Stimulated activated CD4-positive, alpha-beta T cell treated with anti-CD3 and anti-CD28 coated beads, Interleukin-12 subunit alpha, Interleukin-12 subunit beta, amount 100 ng/mL, for 4 hours (primary cell): ENCODE data around the gene CDKN1A.
"Not testable (repeated sequence)": the region's sequence is repeated elsewhere in the genome, so short reads cannot be mapped to it uniquely, and the experiment has no call there.

Experiments
- DNase-seq: peaks from one replicate; pipeline ENCODE4 v3.0.0-alpha.2; 2020

Gene CDKN1A

GRCh38 chr6:36722879-36723278 is 44.4 kb downstream of the CDKN1A start:
- no peak for DNase-seq

GRCh38 chr6:36723992-36724391 is 45.5 kb downstream of the CDKN1A start:
- DNase-seq: not testable (repeated sequence)

- DNase-seq: peak; percentile 53
These were observed 46.2 kb downstream of the CDKN1A start for GRCh38 chr6:36724514-36725390.

DNA sequence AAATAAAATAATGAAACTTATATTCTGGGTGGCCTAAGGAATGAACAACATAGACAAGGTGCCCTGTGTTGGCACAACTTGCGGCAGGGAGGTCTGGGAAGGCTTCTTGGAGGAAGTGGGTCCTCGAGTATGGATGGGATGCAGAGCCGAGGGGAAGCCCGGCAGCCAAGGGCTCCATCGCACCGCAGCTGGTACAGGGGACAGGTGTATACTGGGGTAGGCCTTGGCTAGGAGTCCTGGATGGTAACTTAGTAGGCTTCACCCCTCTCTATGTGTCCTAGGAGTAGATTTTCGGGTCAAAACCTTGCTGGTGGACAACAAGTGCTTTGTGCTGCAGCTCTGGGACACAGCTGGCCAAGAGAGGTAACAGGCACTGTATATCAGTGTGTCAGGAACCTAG is 47.1 kb downstream of the CDKN1A start:
- DNase-seq: no peak

DNA sequence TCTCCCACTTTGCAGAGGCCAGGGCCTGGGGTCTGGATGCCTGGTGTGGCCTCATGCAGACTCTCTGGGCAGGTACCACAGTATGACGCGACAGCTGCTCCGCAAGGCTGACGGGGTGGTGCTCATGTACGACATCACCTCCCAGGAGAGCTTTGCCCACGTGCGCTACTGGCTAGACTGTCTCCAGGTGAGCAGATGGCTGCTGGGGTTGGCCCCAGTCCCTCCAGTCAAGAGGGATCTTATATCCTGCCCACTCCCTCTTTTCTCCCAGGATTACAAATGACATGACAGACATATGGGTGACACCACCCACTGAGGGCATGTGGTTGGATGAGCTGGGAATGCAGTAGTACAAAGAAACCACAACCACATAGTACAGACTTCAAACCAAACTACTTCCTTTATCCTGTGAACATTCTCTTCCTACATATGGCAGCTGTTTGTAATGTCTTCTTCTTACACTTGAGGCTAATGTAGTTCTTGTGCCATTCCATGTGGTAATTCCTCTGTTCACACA is 49.0 kb downstream of the CDKN1A start:
- no peak for DNase-seq

DNA sequence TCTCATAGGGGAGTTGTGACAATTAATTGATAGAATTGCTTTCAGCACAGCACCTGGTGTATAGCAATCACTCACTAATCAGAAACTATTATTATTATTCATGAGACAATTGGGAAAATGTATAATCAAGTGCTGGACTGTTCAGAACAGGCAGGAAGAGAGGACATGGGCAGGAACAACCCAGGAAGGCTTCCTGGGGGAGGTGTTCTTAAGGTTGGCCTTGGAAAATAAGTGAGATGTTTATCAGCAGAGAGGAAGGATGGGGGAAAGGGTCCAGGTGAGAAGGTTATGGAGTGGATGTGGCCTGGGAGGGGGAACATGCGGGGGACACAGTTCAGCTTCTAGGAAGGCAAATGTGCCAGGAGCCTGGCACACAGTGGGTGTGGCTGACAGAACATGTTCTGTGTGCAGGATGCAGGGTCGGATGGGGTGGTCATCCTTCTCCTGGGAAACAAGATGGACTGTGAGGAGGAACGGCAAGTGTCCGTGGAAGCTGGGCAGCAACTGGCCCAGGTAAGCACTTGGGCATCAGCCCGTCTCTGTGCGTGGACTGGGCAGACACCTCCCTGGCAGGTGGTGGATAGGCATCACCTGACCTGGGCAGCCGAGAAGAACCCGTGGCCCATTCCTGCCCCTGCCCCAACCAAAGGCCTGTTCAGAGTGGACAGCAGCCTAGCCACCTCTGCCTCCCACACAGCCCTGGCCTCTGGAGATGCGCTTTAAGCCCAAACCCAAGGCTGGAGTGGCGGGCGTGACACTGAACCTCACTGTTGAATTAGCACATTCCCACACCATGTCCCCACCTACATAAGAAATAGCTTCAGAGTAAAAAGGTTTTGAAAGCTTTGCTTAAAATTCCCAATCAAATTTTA is 50.0 kb downstream of the CDKN1A start:
- no peak for DNase-seq

- DNase-seq: no peak
These were observed 50.6 kb downstream of the CDKN1A start for GRCh38 chr6:36729161-36729524.

GRCh38 chr6:36730424-36731380 is 52.2 kb downstream of the CDKN1A start:
- DNase-seq: no peak

GRCh38 chr6:36731622-36732310 is 53.3 kb downstream of the CDKN1A start:
- DNase-seq: no peak

DNA sequence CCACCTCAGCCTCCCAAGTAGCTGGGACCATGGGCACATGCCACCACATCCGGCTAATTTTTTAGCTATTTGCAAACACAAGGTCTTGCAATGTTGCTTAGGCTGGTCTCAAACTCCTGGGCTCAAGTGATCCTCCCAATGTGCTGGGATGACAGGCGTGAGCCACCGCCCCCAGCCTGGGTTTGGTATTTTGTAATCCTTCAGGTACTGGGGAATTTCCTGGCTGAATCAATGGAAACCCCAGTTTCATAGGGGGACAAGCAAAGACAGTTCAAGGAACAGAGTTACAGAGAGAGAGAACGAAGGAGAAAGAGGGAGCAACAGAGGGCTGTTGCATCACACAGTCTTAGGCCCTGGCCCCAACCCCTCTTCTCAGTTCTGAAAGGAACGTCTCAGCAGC is 54.8 kb downstream of the CDKN1A start:
- no peak for DNase-seq

GRCh38 chr6:36734486-36735060 is 56.1 kb downstream of the CDKN1A start:
- no peak for DNase-seq

DNA sequence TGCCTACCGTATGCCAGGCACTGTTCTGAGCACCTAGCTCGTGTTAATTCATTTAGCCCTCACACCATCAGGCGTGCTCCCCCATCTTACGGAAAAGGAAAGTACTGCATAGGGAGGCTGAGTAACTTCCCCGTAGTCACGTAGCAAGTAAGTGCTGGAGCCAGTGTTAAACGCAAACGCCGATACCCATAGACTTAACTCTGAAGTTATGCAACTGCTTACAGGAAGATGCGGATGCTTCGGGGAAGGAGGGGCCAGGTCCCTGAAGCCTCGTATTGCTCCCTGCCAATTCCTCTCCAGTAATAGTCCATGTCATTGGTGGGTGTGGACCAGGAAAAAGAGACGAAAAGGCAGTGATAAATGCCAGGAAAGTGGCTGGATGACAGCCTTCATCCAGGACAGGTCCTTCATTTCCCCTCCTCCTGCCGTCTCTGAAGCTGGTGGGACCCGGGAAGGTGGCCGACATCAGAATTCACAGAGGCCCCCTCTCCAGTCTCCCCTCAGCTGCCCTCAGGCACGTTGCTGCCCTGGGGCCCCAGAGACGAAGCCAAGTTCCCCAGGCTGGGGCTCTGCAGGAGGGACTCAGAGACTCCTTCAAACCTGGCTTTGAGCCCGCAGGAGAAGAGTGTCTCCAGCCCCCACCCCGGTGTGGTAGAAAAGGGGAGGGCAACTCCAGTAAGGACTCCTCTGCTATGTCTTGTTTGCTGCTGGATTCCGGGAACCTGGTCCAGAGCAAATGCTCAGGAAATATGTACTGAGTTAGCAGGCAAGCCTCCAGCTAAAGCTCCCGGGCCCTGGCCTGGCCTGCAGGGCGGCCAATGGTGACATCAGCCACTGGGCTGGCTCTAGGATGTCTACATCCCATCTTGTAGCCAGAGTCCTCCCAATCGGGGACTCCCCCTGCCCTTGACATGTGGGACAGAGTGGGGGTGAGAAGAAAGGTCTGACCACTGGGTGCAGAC is 56.9 kb downstream of the CDKN1A start:
- DNase-seq: no peak
